NCI-H2227 treated with DMSO at 0.1 percent for 48 hours (cell line): Measurements from ENCODE around the gene RNF215.
"Not testable (repeated sequence)": the region's sequence is repeated elsewhere in the genome, so short reads cannot be mapped to it uniquely, and the experiment has no call there.

Experiments
- DNase-seq: peaks from one replicate; lab custom pipeline; 2025; lab: John Stamatoyannopoulos, UW

Gene RNF215

GRCh38 chr22:30361916-30362650 is 25.1 kb downstream of the RNF215 start:
- DNase-seq, result no peak

GRCh38 chr22:30358541-30358940 is 28.7 kb downstream of the RNF215 start:
- no peak for DNase-seq

GRCh38 chr22:30357650-30358215 is 29.5 kb downstream of the RNF215 start:
- DNase-seq, result no peak

DNA sequence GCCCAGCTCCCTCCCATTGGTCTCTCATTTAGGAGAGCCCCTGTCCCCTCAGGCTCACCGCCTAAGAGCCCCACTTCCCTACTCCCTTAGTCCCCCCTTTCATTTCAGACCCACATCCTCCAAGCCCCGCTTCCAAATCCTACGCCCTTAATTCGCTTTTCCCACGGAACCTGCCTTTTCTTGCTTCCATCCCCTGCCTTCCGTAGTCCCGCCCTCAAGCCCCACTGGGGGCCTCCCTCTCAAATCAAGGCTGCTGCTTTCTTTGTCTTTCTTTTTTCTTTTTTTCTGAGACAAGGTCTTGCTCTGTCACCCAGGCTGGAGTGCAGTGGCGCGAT is 30.0 kb downstream of the RNF215 start:
- no peak for DNase-seq

- DNase-seq, result peak; percentile 84
These were observed 30.6 kb downstream of the RNF215 start, which contains the start of the genes CCDC157 and SF3A1 for GRCh38 chr22:30356449-30357235. Gene CCDC157, plus strand, starts transcription at chr22:30357007. Its CDS starts 8,994 bp downstream, at chr22:30366001. Gene SF3A1, minus strand, starts transcription at chr22:30356894. Its CDS starts 102 bp downstream, at chr22:30356792.

- DNase-seq, result no peak
These were observed 32.6 kb downstream of the RNF215 start for GRCh38 chr22:30354644-30355043.

DNA sequence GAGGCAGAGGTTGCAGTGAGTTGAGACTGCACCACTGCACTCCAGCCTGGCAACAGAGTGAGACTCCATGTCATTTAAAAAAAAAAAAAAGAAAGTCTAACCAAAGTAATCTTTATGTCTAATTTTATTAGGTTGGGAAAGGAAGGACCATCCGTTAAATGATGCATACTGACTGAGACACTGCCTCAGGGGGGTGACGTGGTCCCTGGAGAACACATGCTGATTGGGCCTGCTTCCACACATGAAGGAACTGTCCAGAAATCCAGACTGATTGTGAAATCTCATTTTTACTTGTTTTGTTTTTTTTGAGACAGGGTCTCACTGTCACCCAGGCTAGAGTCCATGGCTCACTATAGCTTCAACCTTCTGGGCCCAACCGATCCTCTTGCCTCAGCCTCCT is 36.0 kb downstream of the RNF215 start:
- no peak for DNase-seq

DNA sequence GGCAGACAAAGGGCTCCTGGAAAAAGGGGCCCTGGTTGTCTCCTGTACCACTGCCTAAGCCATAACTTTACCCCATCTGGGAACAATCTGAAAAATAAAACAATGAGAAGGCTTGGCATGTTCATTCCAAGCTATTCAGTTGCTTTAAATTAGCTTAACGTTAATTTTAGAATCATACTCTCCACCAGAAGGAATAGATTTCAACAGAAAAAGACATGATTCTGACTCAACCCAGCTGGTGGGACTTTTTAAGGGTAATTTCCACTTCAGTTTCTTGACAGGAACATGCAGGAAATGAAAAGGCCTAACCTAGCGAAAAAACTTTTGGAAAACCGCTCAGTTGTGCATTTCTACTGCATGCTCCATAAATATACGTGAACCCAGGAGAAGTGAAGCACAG is 38.4 kb downstream of the RNF215 start:
- no peak for DNase-seq

DNA sequence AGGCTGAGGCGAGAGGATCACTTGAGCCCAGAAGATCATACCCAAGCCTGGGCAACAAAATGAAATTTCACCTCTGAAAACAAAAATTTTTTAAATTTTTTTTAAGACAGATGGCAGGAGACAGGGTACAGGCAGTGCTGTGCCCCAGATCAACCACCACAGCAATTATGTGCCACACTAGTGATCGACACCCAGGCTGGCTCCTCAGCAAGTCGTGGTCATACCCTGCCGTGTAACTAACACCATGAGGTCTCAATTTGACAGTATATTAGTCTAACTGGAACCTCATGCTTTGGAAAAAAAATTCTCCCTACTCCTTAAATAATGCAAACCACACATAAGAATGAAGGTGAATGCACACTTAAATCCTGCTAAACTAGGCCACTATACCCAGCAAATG is 38.8 kb downstream of the RNF215 start:
- DNase-seq, result no peak

GRCh38 chr22:30347255-30347892 is 39.8 kb downstream of the RNF215 start:
- no peak for DNase-seq

DNA sequence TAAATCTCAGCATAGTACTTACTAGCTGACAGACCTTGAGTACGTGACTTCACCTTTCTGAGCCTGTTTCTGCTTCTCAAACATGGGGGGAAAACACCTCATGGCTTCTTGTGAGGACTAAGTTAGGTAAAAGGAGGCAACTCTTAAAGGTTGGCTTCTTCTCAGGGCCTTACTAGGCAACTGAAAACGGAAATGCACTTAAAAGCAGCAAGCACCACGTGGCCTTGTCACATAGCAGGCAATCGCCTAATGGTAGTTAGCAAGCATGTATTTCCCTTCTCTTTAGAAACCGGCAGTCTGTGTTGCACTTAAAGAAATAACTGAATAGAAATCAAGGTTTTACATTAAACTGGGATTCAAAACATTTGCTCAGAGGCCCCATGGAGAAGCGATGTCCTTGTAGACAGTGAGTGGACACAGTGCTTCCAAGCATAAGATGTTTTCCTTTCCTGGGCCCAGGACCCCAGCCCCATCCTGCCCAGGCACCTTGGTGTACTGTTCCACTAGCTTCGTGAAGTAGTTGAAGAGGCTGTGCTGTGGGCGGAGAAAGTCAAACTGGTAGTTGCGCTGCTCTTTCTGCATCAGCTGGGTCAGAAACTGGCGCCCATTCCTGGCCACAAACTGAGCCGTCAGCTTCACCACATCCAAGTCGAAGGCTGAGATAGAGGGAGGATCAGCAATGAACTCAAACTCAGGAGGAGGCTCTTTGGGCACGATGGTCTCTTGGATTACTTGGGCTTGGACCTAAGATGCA is 42.6 kb downstream of the RNF215 start:
- no peak for DNase-seq

DNA sequence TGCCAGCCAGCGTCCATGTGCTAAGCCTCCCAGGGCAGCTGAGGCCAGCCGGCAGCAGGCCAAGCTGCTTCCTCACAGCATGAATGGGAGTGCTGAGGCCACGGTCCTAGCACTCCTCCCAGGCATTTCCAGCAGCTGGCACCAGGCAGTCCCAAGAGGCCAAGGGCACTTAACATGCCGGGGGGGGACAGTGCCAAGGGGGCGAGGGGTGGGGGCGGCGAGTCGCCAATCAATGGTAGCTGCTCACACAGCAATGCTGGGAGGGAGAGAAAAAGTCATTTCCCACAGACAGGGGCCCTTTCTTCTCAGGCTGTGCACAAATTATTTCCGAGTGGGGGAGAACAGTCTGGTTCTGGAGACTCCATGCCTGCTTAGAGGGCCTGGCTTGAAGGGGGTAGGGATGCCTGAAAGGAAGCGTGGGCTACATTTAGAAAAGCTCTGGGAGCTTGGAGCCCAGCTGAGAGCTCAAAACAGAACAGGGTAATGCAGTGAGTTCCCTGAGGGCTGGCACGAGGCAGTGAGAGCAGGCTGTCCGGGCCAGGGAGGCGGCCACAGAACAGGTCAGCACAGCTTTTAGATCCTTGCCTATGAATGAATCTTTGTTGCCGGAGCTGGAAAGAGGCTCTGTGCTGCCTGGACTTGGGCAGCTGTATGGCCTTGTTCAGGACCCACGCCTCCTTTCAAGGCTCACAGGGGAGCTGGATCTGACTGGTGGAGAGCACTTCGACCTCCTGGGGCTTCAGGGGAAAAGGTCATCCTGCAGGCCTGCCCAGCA is 46.1 kb downstream of the RNF215 start:
- no peak for DNase-seq

DNA sequence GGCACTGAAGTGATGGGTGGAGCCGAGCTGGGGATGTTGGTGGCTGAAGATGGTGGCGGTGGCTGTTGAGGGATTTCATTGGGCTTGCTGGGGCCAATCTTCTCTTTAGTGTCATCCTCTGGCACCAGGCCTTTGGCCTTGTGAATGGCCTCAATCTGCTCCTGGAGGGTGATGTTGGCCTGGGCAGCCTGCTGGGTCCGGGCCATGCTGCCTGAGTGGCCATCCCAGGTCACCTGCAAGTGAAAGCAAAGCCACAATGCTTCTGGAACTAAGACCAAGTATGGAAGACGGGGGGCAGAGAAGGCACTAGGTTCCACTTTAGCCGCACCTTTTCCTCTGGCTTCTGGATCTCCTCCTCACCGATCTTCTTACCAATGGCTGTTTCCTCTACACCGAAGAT is 48.4 kb downstream of the RNF215 start:
- no peak for DNase-seq

DNA sequence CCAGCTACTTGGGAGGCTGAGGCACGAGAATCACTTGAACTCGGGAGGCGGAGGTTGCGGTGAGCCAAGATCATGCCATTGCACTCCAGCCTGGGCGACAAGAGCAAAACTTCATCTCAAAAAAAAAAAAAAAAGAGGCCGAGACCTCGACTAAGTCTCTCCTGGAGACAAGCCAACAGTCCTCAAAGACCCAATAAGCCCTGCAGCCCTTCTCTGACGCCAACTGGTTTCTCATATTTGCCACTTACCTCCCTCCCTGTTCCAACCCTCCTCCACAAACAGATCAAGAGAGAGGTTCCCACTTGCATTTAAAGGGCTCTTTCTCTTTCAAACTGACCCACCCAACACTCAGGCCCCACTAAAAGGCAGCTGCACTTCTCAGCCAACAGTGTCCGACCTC is 48.9 kb downstream of the RNF215 start:
- DNase-seq, result not testable (repeated sequence)

GRCh38 chr22:30337461-30337778 is 49.8 kb downstream of the RNF215 start:
- no peak for DNase-seq

- DNase-seq, result no peak
These were observed 50.3 kb downstream of the RNF215 start for GRCh38 chr22:30336752-30337460.

DNA sequence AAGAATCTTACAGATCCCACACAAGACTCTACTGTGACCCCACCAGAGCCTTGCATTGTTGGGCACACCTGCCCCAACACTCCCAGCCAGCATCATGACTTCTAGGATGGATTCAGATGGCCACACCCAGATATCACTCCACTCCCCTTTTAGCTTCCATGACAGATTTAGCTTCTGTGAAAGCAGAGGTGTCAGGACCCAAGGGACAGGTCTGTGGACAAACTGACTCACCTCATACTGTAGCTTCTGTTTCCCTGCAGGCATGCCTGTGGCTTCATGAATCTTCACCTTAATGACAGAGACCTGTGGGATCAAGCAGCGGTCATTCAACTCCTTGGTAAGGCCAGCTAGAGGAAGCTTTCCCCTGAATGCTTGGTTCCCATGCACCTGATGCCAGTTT is 52.0 kb downstream of the RNF215 start:
- DNase-seq, result no peak

- DNase-seq, result no peak
These were observed 52.6 kb downstream of the RNF215 start for GRCh38 chr22:30334646-30335045.

DNA sequence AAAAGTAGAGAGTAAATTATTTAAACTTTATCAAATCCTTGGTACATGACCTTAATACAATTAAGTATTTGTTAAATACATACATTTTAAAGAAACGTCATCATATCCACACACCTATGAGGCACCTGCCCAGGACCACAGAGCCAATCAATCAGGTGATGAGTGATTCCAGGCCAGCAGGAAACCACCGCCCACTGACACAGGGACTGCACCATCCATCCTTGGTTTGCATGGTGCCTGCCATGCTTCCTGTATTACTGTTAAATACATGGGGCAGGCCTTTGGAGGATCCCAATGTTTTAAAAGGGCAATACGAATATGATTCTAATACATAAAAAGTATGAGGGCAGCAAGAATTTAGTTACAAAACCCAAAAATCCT is 53.5 kb downstream of the RNF215 start:
- no peak for DNase-seq

- DNase-seq, result no peak
These were observed 54.1 kb downstream of the RNF215 start for GRCh38 chr22:30332994-30333706.
